PFSK-1 (cell line): ENCODE measurements around the gene WSCD2.

Experiments used
- FOXP2 ChIP-seq: optimal IDR thresholded peaks from 2 replicates; pipeline ENCODE3; 2011; ENCODE audit warnings: borderline replicate concordance, control low read depth, inconsistent platforms; ENCODE audit not compliant: insufficient read depth; ENCODE audit errors: extremely low read length, extremely low read depth
- POLR2AphosphoS5 ChIP-seq: IDR thresholded peaks from 2 replicates; pipeline ENCODE4 v1.6.1; 2012; ENCODE audit warnings: low read depth, mild to moderate bottlenecking, control low read depth, low read length, moderate library complexity
- SIN3A ChIP-seq: IDR thresholded peaks from 2 replicates; pipeline ENCODE4 v1.6.1; 2012; ENCODE audit warnings: mild to moderate bottlenecking, low read length, moderate library complexity, borderline replicate concordance; ENCODE audit not compliant: insufficient read depth
- TAF1 ChIP-seq: IDR thresholded peaks from 2 replicates; pipeline ENCODE4 v1.6.1; 2012; ENCODE audit warnings: low read length, control low read depth, borderline replicate concordance; ENCODE audit not compliant: insufficient read depth
- TF ChIP-seq, protein P1 (sequence below), 2 experiments: IDR thresholded peaks; 2 replicates each; pipeline versions ENCODE4 v1.6.1 to v1.8.0; 2011 to 2012; ENCODE audit warnings: low read depth in 2 of 2, low read length in 2 of 2, control low read depth in 1 of 2, inconsistent platforms in 1 of 2, mild to moderate bottlenecking in 1 of 2, moderate library complexity in 1 of 2; ENCODE audit not compliant: insufficient read depth in 1 of 2

The WSCD2 gene

DNA sequence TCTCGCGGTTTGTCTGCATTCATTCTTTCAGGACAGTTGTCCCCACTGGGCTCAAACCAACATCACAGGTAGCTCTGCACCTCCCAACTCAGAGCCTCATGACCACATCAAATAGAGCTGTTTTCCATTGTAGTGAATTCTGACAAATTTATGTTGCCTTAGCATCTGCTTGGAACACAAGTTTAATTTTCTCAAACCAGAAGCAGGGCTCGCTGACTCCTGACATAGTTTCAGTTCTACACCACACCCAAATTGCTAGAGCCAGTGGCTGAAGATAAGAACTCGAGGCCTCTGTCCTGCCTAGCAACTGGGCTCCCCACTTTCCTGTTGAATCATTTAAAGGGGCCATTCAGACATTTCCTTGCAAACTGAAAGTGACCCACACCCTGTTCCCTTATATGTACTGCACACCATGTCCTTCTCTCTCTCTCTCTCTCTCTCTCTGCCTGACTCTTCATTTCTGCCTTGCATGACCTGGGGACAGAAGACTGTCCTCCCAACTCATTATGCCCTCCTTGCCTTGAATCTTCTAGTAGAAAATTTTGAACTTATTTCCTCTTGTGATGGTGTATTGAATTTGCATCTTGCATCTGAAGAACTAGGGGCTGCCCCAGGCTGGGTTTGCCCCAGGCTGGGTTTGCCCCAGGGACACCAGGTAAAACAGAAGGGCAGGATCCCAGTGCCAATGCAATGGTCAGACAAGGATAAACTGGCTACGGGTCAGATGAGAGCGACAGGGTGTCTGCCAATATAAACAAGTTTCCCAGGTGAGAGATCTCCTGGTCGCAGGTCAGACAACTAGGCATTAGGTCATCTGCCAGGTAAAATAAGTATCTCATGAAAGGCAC, 9.7 kb upstream of the WSCD2 start:
- TF ChIP-seq FOXP2 (no peak), SIN3A (no peak), POLR2AphosphoS5 (no peak), TAF1 (no peak)
- TF ChIP-seq, protein P1, sequence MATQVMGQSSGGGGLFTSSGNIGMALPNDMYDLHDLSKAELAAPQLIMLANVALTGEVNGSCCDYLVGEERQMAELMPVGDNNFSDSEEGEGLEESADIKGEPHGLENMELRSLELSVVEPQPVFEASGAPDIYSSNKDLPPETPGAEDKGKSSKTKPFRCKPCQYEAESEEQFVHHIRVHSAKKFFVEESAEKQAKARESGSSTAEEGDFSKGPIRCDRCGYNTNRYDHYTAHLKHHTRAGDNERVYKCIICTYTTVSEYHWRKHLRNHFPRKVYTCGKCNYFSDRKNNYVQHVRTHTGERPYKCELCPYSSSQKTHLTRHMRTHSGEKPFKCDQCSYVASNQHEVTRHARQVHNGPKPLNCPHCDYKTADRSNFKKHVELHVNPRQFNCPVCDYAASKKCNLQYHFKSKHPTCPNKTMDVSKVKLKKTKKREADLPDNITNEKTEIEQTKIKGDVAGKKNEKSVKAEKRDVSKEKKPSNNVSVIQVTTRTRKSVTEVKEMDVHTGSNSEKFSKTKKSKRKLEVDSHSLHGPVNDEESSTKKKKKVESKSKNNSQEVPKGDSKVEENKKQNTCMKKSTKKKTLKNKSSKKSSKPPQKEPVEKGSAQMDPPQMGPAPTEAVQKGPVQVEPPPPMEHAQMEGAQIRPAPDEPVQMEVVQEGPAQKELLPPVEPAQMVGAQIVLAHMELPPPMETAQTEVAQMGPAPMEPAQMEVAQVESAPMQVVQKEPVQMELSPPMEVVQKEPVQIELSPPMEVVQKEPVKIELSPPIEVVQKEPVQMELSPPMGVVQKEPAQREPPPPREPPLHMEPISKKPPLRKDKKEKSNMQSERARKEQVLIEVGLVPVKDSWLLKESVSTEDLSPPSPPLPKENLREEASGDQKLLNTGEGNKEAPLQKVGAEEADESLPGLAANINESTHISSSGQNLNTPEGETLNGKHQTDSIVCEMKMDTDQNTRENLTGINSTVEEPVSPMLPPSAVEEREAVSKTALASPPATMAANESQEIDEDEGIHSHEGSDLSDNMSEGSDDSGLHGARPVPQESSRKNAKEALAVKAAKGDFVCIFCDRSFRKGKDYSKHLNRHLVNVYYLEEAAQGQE (IDR thresholded peaks at IDR 0.05; ENCODE audit: insufficient read depth in 1 of 2, low read depth in 2 of 2, low read length in 2 of 2): no peak

DNA sequence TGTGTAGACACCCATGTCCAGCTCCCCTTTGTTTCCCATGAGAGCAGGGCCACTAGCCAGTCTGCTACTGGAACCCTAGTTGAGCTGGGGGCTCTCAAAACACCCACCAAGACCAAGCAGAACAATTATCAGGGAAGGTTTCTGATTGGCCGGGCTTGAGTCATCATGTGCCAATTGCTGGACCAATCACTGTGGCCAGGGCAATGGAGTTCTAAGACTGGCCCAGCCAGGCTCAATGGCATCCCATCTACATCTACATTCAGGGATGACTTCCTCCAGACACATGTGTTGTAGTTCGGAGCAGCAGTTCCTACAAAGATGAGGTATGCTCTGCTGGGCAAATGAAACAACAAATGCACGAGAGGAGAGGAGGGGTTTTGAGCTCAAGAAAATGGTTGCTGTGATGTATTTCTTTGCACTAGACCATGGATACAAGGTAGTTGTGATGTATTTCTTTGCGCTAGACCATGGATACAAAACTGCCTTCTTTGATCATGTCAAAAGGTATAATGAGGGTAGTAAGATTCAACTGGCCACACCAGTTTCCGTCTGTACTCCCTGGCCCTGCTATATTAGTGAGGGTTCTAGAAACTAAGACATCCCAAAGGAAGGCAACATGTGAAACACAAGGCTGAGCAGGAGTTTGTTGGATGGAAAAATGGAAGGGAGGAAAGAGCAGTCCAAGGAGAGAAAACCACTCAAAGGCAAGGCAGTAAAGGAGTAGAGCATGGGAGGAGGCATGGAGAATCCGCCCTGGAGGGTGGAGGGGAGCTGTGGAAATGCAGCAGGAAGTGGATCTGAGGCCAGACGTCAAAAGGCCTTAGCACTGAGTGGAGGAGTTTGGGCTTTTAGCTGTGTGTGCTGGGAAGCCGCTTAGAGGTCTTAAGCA, 8.9 kb upstream of the WSCD2 start:
- TF ChIP-seq SIN3A: no peak
- no peak for TF ChIP-seq POLR2AphosphoS5
- no peak for TF ChIP-seq FOXP2
- TF ChIP-seq, protein P1 (IDR thresholded peaks at IDR 0.05; ENCODE audit: insufficient read depth in 1 of 2, low read depth in 2 of 2, low read length in 2 of 2): no peak
- no peak for TF ChIP-seq TAF1

- TF ChIP-seq TAF1 (no peak), FOXP2 (no peak), SIN3A (no peak), POLR2AphosphoS5 (no peak)
- TF ChIP-seq, protein P1 (IDR thresholded peaks at IDR 0.05; ENCODE audit: insufficient read depth in 1 of 2, low read depth in 2 of 2, low read length in 2 of 2): no peak
Observed at GRCh38 chr12:108120863-108121165, 8.3 kb upstream of the WSCD2 start.

DNA sequence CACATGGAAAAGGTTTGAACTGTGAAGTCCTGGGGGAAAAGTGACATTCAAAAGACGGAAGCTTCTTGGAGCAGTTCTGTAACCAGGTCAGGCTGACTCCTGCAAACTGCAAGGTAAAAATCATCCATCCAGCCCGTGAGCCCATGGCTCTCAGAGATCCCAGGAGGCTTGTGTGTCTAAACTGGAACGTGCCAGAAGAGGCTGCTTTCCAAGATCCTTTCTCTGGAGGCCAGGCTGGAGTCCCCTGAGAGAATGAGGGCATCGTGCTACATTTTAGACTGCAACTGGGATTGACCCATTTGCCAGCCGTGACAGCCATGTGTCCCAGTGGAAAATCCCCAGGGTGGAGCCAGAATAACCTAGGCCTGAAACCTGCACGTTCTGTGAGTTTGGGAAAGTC, 7.8 kb upstream of the WSCD2 start:
- TF ChIP-seq, protein P1 (IDR thresholded peaks at IDR 0.05; ENCODE audit: insufficient read depth in 1 of 2, low read depth in 2 of 2, low read length in 2 of 2): no peak
- TF ChIP-seq POLR2AphosphoS5: no peak
- TF ChIP-seq FOXP2: no peak
- no peak for TF ChIP-seq SIN3A
- TF ChIP-seq TAF1: no peak
